ENCODE measurements around the gene FMO3.

The FMO3 gene

DNA sequence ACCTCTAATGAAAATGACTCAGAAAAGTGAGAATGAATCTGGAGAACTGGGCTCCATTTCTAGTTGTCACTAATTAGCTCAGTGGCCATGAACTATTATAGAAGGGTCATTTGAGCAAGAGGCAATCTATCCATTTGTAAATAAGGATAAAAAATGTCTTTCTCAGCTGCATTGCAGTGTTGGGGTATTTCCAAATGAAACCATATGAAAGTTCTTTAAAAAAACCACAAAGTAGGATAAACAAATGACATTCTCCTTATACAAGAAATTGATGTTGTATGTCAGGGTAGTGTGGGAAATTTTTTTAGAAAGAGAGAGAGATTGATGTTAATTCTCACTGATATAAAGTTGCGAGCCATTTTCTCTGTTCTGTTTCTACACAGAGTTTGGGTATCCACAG, 26.0 kb downstream of the FMO3 start:
- no peak for DNase-seq (ENCODE audit: low read depth in 2 of 2)

DNA sequence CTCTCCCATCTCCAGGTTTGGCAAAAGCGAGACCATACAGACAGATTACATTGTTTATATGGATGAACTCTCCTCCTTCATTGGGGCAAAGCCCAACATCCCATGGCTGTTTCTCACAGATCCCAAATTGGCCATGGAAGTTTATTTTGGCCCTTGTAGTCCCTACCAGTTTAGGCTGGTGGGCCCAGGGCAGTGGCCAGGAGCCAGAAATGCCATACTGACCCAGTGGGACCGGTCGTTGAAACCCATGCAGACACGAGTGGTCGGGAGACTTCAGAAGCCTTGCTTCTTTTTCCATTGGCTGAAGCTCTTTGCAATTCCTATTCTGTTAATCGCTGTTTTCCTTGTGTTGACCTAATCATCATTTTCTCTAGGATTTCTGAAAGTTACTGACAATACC, 26.4 kb downstream of the FMO3 start:
- no peak for DNase-seq (ENCODE audit: low read depth in 2 of 2)

DNA sequence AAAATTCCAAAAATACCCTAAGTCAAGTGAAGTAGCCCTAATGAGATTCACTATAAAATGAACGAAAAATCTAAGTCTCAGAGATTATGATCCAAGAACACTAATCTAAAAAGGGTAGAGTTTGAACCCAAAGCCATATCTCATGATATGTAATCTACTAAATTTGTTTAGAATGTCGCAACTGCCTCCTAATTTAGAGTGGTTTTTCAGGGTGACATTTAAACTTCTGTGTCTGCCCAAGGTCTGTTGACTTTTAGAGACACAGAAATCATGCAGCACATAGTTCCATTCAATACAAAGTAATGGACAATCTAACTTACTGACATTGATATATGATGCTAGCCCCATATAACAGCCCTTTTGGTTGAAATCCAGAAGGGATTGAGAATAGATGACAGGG, 28.9 kb downstream of the FMO3 start:
- DNase-seq (ENCODE audit: low read depth in 2 of 2) = no peak

DNA sequence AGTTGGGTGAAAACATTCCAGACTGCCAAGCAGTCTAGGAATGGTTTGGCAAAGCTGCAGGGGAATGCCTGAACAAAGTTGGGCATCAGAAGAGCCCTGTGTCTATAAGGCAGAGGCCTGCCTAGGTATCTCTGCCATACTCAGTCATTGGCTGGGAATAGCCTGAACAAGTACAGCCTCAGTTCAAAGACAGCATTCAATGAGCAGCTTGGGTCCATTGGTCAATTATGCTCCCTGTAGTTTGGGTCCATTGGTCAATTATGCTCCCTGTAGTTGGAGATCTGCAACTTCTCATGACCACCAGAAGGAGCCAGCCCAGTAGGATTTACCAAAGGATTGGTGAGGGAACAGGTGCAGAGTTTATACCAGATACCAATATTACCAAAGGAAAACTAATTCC, 31.6 kb downstream of the FMO3 start:
- DNase-seq (ENCODE audit: low read depth in 2 of 2) = no peak

DNA sequence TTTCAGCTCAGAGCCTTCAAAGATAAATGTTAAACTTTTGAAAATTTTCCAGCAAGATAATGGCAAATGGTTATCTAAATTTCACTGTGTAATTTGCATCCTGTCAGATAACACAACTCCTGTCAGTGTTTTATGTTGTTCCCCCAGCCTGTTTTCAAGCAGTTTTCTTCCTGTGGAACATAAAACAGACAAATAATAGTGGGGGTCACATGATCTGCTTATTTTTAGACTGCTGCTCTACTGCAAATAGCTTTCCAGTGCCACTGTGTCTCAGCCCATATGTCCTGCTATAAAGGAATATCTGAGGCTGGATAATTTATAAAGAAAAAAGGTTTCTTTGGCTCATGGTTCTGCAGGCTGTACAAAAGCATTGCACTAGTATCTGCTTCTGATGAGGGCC, 32.2 kb downstream of the FMO3 start:
- no peak for DNase-seq (ENCODE audit: low read depth in 2 of 2)

DNA sequence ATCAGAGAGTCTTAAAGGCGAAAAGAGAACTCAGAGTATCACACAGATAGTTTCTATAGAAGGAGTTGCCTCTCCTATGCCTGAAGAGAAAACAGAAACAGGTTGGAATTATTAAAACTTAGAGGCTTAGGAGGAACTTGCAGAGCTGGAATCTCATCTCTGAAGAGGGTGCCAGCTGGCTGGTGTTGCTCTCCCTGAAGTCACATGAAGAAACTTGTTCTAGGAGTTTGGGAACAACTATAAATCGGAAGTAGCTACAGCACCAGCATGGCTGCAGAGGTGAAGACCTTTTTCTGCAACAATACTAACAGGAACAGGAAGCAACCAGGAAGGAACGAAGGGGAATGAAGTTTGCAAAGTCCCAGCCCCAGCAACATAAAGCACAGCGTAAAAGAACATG, 35.8 kb downstream of the FMO3 start:
- DNase-seq (ENCODE audit: low read depth in 2 of 2) = no peak

DNA sequence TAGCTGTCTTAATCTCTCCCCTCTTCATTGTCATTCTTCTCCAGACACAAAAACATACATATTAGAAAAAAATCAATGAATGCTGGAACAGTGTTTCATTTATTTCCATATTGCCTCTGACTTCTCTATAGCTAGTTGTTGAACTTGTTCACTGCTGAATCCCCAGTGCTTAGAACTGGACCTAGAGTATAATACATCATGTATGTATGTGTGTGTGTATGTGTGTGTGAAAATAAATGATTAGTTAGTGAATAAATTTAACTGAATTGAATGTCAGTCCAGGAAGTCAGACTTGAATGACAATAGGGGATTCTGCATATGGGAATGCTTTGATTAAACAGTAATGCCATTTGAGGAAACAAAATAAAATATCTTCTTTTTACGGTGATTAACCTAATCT, 36.4 kb downstream of the FMO3 start:
- no peak for DNase-seq (ENCODE audit: low read depth in 2 of 2)

DNA sequence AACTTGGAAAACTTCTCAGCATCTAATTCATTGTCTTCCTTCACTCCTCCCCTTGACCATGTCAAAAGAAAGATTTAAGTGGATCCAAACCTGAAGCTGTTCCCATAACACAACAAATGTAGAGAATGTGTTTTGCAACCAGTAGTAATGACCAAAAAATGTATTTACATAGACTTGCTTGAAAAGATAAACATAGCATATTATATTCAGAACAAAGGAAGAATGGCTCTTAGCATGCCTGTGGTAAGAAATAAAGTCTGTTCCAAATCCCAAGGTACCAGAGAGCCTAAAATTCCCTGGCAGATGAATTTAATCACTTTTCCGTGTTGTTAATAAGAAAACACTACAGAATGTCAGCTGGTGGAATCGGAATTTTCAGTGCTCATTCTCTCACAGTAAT, 36.8 kb downstream of the FMO3 start:
- DNase-seq (ENCODE audit: low read depth in 2 of 2) = no peak

DNA sequence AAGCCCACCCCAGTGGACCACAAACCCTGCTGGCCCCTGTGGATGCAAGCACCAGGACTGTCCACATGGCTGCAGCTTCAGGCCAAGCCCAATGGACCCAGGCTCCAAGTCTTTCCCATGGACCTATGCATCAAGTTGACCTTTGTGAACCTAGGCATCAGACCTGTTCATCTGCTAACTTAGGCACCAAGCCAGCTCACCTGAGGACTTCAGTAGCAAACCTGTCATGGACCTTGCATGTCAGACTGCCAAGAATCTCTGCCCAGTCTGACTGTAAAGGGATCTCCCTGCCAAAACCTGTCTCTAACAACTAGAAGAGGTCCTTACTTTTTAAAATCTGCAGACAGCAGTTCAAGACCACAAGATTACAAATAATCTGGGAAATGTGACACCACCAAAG, 37.8 kb downstream of the FMO3 start:
- DNase-seq (ENCODE audit: low read depth in 2 of 2) = no peak

DNA sequence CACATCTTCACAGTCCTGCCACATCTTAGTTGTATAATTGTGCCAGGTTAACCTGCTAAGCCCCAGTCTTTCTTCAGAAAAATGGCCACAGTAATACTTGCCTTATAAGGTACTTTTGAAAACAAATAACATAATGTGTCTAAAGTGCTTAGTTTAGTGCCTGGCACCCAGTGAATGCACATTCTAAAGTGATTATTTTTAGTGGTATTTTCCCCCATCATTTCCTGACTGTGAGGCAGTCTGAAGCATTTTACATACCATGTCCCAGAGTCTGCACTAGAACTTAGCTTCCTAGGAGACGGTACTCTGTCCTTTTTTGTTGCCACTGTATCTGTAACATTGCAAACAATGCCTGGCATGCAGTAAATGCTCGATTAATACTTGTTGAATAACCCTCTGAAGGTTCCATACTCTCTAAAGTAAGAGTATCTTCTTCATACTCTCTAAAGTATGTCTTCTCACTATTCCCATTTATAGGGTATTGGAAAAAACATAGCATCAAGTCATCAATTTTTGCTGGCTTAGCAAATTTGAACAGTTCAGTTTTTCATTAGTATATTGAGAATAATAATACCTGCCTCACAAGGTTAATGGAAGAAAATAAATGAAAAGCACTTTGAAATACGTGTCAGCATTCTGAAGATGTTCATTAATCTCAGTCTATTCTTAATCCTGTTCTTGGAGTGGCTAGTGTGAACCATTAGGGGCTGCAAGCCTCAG, 43.7 kb downstream of the FMO3 start:
- DNase-seq (ENCODE audit: low read depth in 2 of 2) = no peak

DNA sequence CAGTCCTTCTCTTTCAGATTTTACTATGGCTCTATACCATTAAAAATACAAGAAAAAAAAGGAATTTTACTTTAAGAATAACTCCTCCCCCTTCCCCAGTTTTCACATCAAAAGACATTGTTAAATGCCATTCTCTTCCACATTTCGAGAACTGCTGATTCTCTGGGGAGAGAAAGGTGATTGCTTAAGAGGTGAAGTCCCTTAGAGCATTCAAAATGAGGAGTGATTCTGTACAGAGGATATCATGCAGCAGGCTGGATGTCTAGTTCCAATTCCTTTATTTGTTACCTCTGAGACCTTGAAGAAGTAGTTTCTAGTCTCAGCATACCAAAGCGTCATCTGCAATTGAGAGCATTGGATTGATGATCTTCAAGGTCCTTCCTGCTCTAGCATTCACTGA, 46.9 kb downstream of the FMO3 start:
- no peak for DNase-seq (ENCODE audit: low read depth in 2 of 2)

DNA sequence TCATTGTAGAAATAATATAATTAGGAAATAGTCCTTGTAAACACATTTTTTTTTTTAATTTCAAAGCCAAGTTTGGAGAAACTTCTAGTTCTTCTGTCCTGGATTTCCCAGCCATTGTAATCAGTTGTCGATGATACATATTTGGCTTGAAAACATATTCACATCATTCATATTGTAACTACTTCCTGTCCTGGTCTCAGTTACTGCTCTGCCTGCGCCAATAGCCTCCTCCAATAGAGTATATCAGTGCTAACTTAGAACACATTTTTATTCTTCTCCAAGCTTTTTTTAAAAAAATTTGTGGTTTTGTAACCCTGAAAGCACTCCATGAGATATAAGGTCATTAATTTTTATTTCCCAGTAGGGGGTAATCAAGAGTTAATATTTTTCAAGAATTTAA, 48.3 kb downstream of the FMO3 start:
- no peak for DNase-seq (ENCODE audit: low read depth in 2 of 2)

DNA sequence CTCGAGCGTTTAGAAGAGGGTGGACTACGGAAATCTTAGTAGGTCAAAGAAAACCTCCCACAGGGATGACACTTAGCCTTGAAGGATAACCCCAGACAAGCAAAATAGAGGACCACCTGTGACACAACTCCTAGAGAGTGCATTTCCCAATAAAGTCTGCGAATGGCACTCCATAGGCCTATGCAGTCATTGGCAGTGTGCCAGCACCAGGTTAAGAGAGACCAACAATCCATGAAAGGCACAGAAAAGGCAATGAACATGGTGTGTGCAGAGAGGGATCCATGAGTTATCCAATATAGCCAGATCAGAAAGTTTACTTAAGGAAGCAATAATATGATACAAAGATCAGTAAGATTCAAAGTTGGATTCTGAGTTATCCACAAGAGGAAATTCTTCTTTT, 49.2 kb downstream of the FMO3 start:
- DNase-seq (ENCODE audit: low read depth in 2 of 2) = no peak

DNA sequence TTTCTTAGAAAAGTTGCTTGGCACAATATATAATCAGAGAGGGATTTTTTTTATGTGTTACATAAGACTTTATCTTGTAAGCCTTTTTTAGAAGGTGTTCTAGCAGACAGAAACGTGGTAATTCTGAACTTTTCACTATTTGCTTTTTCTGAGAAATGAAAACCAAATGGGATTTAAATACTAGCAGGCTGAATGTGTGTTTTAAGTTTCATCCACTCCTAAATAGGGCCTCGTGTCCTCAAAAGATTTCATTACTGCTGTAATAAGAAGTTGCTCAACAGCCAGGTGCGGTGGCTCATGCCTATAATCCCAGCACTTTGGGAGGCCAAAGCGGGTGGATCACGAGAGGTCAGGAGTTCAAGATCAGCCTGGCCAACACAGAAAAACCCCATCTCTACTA, 49.7 kb downstream of the FMO3 start:
- DNase-seq (ENCODE audit: low read depth in 2 of 2) = no peak

DNA sequence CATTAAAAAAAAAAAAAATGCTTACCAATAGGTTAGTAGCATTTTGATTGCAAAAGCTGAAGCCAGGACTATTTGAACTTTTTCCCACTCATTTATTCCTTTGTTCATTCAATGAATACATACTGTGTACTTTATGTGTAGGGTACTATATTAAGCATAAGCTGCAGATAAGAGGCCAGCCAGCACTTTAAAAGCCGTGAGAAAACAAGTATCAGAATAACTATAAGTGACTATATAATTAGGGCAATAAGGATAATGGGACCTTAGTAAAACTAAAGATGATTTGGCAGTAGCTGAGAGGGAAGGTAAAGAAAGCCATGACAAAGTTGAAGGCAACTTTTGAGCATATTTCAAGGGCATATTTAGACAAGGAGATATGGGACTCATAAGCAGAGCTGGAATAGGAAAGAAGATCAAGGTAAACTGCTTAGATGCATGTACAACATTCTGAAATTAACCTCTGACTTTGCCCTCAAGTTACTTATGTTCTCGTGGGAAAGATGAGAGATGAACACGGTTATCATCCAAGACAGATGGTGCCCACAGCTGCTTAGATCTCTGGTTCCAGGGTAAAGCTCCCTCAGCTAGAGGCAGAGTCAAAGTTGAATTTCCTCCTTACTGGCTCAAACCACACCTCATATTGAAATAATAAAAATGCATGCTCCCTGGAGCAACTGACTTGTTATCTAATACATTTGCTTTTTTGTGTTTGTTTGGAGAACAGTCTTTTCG, 50.4 kb downstream of the FMO3 start:
- DNase-seq (ENCODE audit: low read depth in 2 of 2) = no peak

DNA sequence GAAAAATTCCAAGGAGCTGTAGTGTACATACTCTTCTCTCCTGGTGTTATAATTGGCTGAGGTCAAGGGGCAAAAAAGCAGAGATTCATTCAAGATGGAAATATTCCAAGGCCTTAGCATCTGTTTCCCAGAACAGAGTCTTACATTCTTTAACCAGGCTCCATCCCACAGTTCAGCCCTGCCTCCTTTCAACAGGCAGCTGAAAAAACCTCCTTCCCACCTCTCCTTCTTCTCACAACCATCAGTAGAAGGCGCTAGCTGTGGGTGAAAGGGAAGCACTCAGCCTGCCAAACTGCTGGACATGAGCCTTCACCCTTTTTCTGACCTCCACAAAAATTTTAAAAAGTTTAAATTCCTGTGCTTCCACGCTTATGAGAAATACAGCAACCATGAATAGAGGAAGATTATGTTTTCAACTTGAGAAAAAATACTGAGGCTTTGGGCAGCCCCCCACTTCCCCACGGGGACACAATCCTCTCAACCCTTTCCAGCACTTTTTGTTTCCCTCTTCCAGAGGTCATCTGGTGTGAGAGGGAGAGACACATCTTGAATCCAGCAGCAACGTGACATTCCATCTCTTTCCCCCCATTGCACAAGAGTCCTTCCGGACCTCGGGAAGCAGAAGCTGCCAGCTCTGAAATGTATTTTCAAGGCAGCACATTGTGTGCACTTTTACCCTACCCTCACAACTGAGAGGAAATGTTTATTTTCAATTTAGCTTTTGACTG, 51.1 kb downstream of the FMO3 start:
- DNase-seq (ENCODE audit: low read depth in 2 of 2) = no peak

DNA sequence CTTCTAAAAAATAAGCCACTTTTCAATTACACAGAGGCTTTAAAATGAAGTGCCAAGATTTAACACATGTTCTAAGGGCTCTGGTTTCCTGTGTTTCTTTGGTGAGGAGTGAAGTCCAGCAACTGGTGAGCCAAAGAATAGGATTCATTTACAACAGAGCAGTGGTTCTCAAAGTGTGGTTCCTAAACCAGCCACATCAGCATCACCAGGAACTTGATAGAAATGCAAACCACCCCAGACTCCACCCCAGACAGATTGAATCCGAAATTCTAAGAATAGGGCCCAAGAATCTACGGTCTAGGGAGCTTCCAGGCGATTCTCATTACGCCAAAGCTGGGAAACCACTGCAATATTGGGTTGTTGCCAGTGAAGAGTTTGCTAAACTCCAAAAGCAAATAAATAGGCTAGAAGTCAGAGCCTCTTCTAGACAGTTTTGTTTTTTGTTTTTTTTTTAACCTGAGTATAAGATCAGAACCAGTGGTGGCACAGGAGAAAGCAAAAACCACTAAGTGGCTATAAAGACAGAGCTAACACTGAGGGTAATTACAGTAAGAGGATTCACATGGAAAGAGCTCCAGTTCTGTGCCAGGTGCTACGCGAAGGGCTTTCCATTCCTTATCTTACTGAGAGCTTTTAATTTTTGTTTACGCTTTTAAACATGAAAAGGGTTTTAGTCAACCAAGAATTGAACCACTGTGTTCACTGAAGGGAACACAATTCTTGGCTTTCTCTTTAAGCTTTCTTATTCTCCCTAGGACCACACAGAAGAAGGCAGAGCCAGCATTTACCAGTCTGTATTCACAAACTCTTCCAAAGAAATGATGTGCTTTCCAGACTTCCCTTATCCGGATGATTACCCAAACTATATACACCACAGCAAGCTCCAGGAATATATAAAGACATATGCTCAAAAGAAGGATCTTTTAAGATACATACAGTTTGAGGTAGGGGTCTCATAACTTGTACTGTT, 52.0 kb downstream of the FMO3 start:
- no peak for DNase-seq (ENCODE audit: low read depth in 2 of 2)

DNA sequence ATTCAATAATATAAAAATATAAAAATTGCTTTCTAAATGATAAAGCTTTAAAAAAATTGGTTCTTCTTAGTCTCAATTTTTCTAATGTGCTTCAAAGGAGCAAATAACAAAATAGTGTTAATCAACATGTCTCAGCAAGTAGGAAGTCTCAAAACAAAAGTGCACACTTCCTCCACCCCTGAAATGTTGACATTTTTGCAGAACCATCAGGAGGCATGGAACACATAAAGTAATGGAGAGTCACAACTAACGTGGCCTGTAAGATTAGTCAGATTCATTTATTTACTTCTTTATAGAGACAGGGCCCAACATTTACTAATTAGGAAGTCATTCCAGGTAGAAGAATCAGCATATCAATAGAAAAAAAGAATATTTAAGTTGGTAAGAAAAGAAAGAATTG, 59.5 kb downstream of the FMO3 start:
- DNase-seq (ENCODE audit: low read depth in 2 of 2) = no peak

DNA sequence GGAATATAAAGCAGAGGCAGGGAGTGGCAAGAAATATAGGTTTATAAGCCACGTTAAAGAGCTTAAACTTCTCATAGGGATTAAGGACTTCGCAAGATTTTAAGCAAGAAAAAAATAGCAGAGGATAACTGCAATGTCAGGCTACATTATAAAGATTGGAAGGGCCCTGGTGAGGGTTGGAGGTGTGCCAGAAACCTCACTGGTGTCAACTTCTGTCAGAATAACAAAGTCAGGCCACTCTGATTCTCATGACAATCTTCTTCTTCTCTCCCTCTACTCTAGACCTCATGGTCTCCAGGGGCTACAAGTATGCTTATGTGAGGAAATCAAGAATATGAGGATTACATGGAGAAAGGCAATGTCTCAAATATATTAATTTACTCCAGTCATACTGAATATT, 61.8 kb downstream of the FMO3 start:
- no peak for DNase-seq (ENCODE audit: low read depth in 2 of 2)

DNA sequence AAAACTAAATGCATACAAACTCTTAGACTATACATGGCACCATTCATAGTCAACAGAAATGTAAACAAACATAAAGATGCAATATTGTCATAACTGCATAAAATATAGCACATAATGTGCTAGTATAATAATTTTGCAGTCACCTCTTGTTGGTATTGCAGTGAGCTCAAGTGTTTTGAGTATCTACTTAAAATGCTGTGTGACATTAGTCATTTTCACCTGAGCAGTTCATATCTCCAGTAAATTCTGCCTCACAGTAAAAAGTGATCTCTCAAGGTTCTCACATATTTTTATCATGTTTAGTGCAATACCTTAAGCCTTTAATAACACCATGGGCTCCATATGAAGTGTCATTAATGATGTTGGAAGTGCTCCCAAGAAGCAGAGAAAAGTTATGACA, 64.8 kb downstream of the FMO3 start:
- DNase-seq (ENCODE audit: low read depth in 2 of 2) = no peak

DNA sequence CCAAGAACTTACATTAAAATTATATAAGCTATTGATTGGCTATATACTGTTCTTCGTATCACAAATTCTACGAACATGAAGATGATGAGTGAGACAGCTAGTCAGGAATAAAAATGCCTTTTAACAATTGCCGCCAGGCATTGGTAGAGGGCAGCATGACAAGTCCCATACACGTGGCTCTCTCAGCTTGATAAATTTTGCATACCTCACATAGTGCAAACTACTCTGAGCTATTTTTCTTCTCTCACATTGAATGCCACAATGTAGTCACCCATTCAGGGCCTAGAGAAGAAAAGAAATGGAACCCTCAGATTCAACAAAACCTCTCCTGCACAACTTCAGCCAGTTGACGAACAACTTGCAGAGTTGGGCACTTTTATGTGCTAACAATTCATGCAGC, 67.4 kb downstream of the FMO3 start:
- DNase-seq (ENCODE audit: low read depth in 2 of 2) = no peak

DNA sequence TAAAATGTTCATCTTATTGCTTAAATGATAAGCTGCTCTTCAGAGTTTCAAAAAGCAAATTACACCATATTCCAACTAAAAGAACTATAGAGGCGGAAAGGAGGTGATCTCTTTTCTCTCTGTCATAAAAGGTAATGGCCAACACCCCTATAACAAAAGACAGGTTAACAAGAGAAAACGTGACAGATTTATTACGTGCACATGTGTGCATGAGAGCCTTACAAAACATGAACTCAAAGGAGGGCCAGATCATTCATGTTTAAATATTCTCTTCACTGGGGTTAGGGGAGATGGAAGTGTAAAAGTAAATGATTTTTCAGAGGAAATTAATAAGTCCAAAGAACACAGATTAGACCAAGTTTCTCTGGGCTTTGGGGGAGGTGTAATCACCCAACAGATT, 67.8 kb downstream of the FMO3 start:
- no peak for DNase-seq (ENCODE audit: low read depth in 2 of 2)
